ENCODE results near the gene USP17L12.
"Not testable (repeated sequence)": the region's sequence is repeated elsewhere in the genome, so short reads cannot be mapped to it uniquely, and the experiment has no call there.

USP17L12 gene

DNA sequence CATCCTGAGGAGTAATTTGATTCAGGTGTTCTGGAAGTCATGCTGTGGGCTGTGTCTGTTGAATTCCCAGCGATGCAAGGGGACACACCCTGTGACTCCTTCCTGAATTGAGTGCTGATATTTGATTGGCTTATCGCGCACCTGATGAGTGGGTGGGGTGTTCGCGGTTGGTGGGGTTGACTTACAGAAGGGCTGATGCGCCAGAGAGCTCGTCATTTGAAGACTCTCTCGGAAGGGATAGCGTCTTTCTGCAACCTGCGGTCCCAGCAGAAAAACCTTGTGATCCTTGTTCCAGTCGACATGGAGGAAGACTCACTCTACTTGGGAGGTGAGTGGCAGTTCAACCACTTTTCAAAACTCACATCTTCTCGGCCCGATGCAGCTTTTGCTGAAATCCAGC is 42.6 kb downstream of the USP17L12 start, which contains the start of gene USP17L21:
Gene USP17L21 (plus strand): TSS at position 301 of the 400 bp plus-strand sequence. CDS start 0 bp downstream, at position 301.
- not testable (repeated sequence) for H3K27ac ChIP-seq (ENCODE audit: low read depth, low read length); H3K4me3 ChIP-seq (ENCODE audit: low read length); H3K9ac ChIP-seq (ENCODE audit: low read length); H3K27me3 ChIP-seq (ENCODE audit: control insufficient read depth, insufficient read depth, low read length); H3K4me1 ChIP-seq (ENCODE audit: control insufficient read depth, insufficient read depth, low read length); H3K36me3 ChIP-seq (ENCODE audit: control insufficient read depth, insufficient read depth, low read length)

DNA sequence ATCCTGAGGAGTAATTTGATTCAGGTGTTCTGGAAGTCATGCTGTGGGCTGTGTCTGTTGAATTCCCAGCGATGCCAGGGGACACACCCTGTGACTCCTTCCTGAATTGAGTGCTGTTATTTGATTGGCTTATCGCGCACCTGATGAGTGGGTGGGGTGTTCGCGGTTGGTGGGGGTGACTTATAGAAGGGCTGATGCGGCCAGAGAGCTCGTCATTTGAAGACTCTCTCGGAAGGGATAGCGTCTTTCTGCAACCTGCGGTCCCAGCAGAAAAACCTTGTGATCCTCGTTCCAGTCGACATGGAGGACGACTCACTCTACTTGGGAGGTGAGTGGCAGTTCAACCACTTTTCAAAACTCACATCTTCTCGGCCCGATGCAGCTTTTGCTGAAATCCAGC is 47.4 kb downstream of the USP17L12 start, which contains the start of gene USP17L22:
Gene USP17L22 (plus strand): TSS at position 301 of the 400 bp plus-strand sequence. CDS start 0 bp downstream, at position 301.
- not testable (repeated sequence) for H3K36me3 ChIP-seq (ENCODE audit: control insufficient read depth, insufficient read depth, low read length); H3K4me3 ChIP-seq (ENCODE audit: low read length); H3K27me3 ChIP-seq (ENCODE audit: control insufficient read depth, insufficient read depth, low read length); H3K9ac ChIP-seq (ENCODE audit: low read length); H3K27ac ChIP-seq (ENCODE audit: low read depth, low read length); H3K4me1 ChIP-seq (ENCODE audit: control insufficient read depth, insufficient read depth, low read length)

All from rectal smooth muscle tissue (tissue), 1 donor.